Renal cortex interstitium (tissue), 11 donors: ENCODE data around the gene DLEC1. TPM values are rescaled to one million over a fixed set of nuclear protein-coding genes. Genes with fewer than 3 reads are reported as not detected.

Source experiments
- DNase-seq, 11 donors: peaks; one replicate each; pipeline ENCODE4 v3.0.0-alpha.2; 2013; ENCODE audit warnings: low read depth in 9 of 11, low spot score in 4 of 11; ENCODE audit errors: extremely low read depth in 1 of 11
- polyA plus RNA-seq, 3 donors: library from polyadenylated mRNA; unstranded; fragments of 120-200 nt; gene quantifications; one replicate each; pipeline ENCODE4 v1.2.1, GENCODE V29; 2013; ENCODE audit not compliant: insufficient read length in 3 of 3

DLEC1 gene
- polyA plus RNA-seq, 3 donors, result 0.48 to 1.5 (median 0.82) TPM

DNA sequence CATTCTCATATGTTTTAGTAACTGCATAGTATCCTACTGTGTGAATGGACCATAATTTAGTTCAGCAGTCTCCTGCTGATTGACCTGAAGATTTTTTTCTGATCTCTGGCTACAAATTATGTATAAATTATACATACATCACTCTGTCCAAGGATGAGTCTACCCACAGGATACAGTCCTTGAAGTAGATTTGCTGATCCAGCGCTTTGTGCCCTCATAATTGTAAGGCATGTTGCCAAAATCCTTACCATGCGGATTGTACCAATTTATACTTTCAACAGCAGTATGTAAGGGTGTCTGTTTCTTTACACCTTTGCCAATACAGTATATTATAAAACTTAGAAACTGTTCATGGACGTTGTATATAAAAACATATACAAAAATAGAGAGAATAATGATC lies 51.4 kb downstream of the DLEC1 start:
- no peak for DNase-seq

DNA sequence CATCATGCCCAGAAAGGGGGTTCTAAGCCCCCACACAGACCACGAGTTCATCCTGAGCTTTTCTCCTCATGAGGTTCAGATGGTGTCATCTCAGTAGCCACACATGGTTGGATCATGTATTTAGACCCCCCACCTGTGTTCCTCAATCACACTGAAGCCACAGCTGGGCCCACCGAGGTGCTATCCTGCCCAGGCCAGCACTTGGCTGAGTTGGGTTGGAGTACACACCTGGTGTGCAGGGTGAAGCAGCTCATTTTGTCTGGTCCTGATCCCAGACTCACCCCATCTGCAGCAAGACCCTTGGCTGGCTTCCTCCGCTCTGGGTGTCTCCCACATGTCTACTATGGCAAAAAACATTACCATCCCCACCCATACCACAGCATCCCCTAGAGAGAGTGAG lies 56.0 kb downstream of the DLEC1 start:
- DNase-seq, result no peak

- DNase-seq, result no peak
Measured at GRCh38 chr3:38095669-38096483, 56.9 kb downstream of the DLEC1 start.

DNA sequence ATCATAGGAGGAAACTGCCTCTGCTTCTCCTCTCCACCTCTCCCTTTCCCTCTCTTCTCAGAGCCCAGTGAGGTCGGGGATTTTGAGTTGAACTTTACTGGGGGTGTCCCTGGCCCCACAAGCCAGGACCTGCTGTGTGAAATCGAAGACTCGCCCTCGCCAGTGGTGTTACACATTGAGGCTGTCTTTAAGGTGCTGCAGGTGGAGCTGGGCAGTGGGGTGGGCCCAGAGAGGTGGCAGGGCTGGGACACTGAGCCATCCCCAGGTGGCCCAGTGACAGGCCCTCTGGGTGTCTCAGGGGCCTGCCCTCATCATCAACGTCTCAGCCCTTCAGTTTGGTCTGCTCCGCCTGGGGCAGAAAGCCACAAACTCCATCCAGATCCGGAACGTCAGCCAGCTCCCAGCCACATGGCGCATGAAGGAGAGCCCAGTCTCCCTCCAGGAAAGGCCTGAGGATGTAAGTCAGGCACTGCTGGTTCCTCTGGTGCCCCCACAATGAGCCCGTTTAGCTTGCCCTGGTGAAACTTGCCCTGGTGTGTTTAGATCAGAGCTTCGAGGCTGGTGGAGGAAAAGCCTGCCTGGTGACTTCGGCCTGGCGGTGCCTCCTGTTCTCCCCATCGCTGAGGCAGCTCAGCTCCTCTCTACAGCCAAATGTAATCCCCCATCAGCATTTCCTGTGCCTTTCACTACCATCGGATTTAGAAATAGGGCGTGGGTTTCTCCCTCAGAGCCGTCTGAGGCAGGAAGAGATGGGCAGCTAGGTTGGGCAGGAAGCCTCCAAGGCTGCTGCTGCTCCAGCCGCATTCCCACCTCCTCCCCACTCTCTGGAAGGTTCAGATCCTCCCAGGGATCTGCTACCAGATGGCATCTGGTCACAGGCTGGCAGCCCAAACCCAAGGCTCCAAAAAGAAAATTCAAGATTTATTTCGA lies 58.7 kb downstream of the DLEC1 start:
- DNase-seq, result no peak

GRCh38 chr3:38098376-38098723 lies 59.3 kb downstream of the DLEC1 start:
- DNase-seq, result no peak

DNA sequence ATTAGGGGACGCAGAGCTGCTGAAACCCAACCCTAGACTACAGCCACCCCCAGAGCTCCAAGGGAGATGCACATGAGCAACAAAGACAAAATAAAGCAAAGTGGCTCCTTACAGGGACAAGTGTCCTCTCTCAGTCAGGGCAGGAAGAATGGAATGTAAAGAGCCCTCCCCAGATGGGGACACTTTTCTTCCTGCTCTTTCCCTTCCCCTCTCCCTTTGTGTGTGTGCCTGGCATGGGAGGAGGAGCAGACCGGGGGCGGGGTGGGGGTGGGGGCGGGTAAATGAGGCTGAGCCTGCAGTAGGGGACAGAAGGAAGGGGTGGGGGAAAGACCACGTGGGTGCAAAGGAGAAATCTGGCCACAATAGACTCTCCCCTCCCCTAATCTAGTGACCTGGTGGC lies 60.5 kb downstream of the DLEC1 start:
- DNase-seq, result no peak

- no peak for DNase-seq
Measured at GRCh38 chr3:38100498-38100897, 61.5 kb downstream of the DLEC1 start.

DNA sequence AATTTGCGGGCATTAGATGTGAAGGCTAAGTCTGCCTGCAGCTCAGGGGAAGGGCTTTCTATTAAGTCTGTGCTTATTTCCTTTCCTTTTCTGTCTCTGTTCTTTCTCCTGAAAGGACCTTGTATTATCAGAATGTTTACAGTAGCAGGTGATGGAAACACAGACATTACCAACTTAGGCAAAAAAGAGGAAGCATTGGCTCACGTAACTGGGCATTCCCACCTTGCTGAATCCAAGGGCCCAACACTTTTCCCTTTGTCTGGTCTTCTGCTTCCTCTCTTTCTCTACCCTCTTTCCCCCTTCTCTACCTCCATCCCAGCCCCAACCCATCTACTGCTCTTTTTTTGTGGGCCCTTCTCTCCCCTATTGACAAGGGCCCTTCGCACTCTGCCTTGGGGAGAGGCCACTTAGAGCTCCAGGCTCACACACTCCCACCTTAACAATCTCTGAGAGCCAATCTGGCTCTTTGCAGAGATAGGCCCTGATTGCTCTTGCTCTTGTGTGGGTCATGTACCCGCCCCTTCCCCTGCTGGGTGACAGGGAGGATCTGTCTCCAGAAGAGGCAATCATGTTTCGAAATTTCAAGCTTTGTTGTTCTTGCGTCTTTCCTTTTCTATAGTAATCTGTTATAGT lies 62.9 kb downstream of the DLEC1 start:
- DNase-seq, result no peak

GRCh38 chr3:38102444-38102814 lies 63.4 kb downstream of the DLEC1 start:
- DNase-seq, result no peak

GRCh38 chr3:38105525-38105924 lies 66.5 kb downstream of the DLEC1 start:
- no peak for DNase-seq

DNA sequence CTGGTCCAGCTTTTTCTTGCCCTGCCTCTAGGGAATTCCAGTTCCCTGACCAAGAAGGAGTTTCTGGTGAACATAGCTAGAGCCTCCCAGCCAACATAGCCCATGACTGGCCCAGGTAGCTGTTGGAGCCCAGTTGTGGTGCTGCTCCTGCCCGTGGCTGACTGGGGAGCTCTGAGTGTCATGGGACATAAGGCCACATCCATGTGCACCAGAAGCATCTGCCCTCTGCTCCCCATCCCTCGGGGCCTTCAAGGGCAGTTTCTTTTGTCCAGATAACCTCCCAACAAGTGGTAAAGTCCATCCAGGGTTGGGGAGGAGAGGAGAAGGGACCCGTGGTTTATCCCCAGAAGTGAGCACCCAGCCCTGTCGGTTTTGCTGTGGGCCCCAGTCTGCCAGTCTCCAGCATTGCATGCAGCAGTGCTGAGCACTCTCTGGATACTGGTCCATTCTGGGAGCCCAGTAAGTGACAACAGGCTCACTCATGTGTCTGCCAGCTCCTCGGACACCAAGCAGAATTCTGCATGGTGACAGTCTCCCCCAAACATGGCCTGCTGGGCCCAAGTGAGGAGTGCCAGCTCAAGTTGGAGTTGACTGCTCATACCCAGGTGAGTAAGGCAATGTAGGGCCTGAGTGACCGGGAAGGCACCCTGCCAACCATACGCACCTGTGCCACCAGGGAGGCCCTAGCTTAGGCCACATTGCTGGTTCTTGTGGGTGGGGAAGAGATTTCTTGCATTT lies 69.1 kb downstream of the DLEC1 start:
- DNase-seq, result no peak

DNA sequence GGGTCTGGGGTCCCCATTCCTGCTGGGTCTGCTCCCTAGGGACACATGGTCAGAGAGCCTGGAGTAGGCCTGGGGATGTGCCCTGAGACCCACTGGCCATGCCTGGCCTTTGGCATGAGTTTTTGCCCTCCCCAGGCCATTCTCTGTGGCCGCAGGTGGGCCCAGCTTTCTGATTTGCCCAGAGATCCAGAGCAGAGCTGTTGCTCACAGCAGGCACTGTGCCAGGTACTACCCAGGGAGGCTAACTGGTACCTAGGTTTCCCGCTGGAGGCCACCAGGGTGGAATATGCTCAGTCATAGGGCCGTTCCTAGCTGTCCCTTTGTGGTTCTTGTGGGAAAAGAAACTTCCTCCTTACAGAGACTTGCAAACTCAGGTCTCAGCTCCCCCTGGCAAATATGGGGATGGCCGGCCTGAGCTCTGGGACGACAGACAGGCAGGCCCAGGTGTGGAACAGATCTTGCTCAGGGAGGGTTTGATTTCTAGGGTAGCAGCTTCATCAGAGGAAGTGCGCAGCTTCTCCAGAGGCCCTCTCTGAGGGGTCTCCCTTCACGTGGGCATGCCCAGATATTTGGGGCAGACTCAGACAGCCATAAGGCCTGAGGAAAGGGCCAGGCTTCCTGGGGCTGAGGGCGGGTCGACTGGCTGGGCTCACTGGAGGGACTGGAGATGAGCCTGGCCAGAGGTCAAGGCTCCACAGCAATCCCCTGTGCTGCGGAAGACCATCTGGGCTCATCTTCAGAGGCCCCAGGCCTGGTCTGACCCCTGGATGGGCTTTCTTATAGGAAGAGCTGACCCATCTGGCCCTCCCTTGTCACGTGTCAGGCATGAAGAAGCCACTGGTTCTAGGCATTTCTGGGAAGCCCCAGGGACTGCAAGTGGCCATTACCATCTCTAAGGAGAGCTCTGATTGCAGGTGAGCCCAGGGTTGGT lies 69.9 kb downstream of the DLEC1 start:
- DNase-seq, result no peak

DNA sequence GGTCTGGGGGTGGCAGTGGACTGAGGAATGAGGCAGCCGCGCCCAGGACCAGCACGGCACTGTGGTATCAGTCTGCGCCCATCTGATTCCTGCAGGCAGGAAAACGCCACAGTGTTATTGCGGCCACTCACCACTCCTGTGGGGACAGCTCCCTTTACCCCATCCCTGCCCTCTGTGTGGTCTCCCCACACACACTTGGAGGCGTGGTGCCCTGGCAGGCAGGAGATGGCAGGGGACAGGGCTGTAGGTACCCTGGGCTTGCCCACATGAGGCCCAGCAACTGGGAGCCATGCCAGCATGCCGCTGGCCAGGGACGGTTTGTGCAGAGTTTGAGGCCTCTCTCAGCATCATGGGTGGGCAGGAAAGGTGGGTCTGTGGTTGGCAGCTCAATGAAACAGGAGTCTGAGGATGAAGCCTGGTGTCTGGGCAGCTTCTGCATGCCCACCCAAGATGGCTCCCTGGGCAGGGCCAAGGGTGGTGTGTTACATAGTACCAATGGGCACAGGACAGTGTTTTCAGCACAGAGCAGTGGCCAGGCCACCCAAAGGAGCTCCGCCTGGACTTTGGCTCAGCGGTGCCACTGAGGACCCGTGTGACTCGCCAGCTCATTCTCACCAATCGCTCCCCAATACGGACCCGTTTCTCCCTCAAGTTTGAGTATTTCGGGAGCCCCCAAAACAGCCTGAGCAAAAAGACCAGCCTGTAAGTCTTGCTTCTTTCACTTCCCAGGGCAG lies 70.7 kb downstream of the DLEC1 start:
- DNase-seq, result no peak

DNA sequence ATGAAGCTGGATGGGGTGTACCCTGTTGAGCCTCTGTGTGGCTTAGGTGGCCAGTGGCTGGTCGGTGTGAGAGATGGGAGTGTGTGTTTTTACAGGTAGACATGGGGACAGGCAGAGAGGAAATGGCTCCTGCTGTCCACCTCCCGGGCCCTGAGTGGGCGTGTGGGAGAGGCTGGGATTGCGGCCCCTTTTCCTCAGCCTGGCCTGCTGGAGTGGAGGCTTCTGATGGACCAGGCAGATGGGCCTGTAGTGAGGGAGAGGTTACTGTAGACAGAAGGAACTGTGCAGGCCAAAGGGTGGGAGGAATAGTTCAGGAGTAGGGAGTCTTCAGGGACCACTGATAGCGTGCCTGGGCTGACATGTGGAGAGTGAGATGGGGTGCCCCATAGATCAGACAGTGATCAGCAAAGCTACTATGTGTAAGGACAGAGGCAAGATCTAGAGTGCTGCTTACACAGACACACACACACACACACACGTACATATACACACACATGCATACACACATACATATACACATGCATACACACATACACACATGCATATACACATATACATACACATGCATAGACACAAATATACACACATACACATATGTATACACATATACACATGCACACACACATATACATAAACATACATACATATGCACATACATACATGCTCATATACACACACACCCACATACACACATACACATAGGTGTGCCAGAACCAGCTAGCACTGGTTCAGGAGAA lies 71.5 kb downstream of the DLEC1 start:
- DNase-seq, result no peak

- no peak for DNase-seq
Measured at GRCh38 chr3:38111201-38111600, 72.2 kb downstream of the DLEC1 start.

DNA sequence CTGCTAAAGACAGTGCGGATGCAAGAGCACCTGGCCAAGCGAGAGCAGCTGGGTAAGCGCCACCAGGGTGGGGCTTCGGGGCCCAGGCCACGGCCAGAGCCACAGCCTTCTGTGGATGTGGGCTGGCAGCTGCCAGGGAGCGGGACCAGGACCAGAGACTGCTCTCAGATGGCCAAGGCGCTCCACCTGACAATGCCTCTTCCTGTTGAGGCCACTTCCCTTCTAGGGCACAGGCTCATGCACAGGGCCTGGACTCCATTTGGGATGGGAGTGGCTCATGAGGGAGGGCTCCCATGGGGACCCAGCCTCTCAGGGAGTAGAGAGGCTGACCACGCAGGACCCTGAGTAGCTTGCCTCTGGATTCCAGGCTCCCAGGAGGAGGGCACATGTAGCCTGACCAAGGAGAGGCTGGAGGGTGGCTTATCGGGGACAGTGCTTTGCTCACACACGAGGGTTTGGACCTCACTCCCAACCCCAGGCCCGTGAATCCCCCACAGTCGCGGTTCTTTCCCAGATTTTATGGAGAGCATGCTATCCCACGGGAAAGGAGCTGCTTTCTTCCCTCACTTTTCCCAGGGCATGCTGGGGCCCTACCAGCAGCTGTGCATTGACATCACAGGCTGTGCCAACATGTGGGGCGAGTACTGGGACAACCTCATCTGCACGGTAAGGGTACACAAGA lies 72.8 kb downstream of the DLEC1 start:
- DNase-seq, result no peak
